GM21447 (cell line): ENCODE measurements around the gene RASGRP1.
A peak's percentile ranks its signal among the peaks of the same experiment; 100 is the strongest.

Experiments
- ATAC-seq: cut with Tn5 transposase; IDR thresholded peaks from one replicate; pipeline ENCODE4 v1.9.1; 2021; ENCODE audit not compliant: unreplicated experiment

The RASGRP1 gene

GRCh38 chr15:38508647-38509046, 56.0 kb downstream of the RASGRP1 start:
- ATAC-seq = no peak

- ATAC-seq = no peak
Measured at GRCh38 chr15:38507570-38507969, 57.0 kb downstream of the RASGRP1 start.

GRCh38 chr15:38506997-38507396, 57.6 kb downstream of the RASGRP1 start:
- no peak for ATAC-seq

- no peak for ATAC-seq
Measured at GRCh38 chr15:38504680-38505467, 59.7 kb downstream of the RASGRP1 start.

GRCh38 chr15:38503496-38503895, 61.1 kb downstream of the RASGRP1 start:
- no peak for ATAC-seq

- no peak for ATAC-seq
Measured at GRCh38 chr15:38499651-38500050, 65.0 kb downstream of the RASGRP1 start.

GRCh38 chr15:38496151-38496550, 68.5 kb downstream of the RASGRP1 start:
- no peak for ATAC-seq

- ATAC-seq = no peak
Measured at GRCh38 chr15:38490242-38490922, 74.2 kb downstream of the RASGRP1 start.

GRCh38 chr15:38487378-38487777, 77.2 kb downstream of the RASGRP1 start:
- no peak for ATAC-seq

GRCh38 chr15:38486936-38487335, 77.7 kb downstream of the RASGRP1 start:
- no peak for ATAC-seq

GRCh38 chr15:38482572-38482971, 82.0 kb downstream of the RASGRP1 start:
- ATAC-seq = no peak

GRCh38 chr15:38481761-38482160, 82.9 kb downstream of the RASGRP1 start:
- ATAC-seq = no peak

GRCh38 chr15:38481113-38481512, 83.5 kb downstream of the RASGRP1 start:
- no peak for ATAC-seq

- no peak for ATAC-seq
Measured at GRCh38 chr15:38479756-38480155, 84.9 kb downstream of the RASGRP1 start.

- ATAC-seq = no peak
Measured at GRCh38 chr15:38479266-38479665, 85.3 kb downstream of the RASGRP1 start.

- no peak for ATAC-seq
Measured at GRCh38 chr15:38477637-38478036, 87.0 kb downstream of the RASGRP1 start.

GRCh38 chr15:38476120-38476519, 88.5 kb downstream of the RASGRP1 start:
- no peak for ATAC-seq

GRCh38 chr15:38475361-38475760, 89.3 kb downstream of the RASGRP1 start:
- ATAC-seq = no peak

- ATAC-seq = peak; percentile 96
Measured at GRCh38 chr15:38474155-38474757, 90.4 kb downstream of the RASGRP1 start.

- no peak for ATAC-seq
Measured at GRCh38 chr15:38471974-38472373, 92.6 kb downstream of the RASGRP1 start.

GRCh38 chr15:38470816-38471215, 93.8 kb downstream of the RASGRP1 start:
- ATAC-seq = no peak

- no peak for ATAC-seq
Measured at GRCh38 chr15:38464675-38465074, 99.9 kb downstream of the RASGRP1 start.
